Esophagus muscularis mucosa (tissue), 4 donors: ENCODE measurements around the gene MCM5. TPM values are rescaled to one million over a fixed set of nuclear protein-coding genes. Genes with fewer than 3 reads are reported as not detected.
"Not testable (repeated sequence)": the region's sequence is repeated elsewhere in the genome, so short reads cannot be mapped to it uniquely, and the experiment has no call there.

Source experiments
- DNase-seq: peaks from one replicate; pipeline ENCODE4 v3.0.0-alpha.2; 2017; ENCODE audit errors: extremely low spot score
- H3K27ac ChIP-seq, 4 donors: fragments of 200-600 bp; sonication (generic); replicated peaks in 1 of 4; 1 replicate in 3 of 4; 2 replicates in 1 of 4; pipeline ENCODE4 v1.5.1; 2016 to 2019; ENCODE audit warnings: mild to moderate bottlenecking in 1 of 4
- H3K27me3 ChIP-seq, 4 donors: fragments of 200-600 bp; sonication (generic); one replicate each; pipeline versions ENCODE4 v1.5.1 to v1.6.0; 2016 to 2019
- H3K36me3 ChIP-seq, 4 donors: fragments of 200-600 bp; sonication (generic); one replicate each; pipeline ENCODE4 v1.5.1; 2016 to 2019
- H3K4me1 ChIP-seq, 4 donors: fragments of 200-600 bp; sonication (generic); one replicate each; pipeline ENCODE4 v1.5.1; 2016 to 2019
- H3K4me3 ChIP-seq, 4 donors: fragments of 200-600 bp; sonication (generic); 1 replicate in 2 of 4; 2 replicates in 2 of 4; pipeline ENCODE4 v1.5.1; 2016 to 2019; ENCODE audit warnings: mild to moderate bottlenecking in 4 of 4, moderate library complexity in 1 of 4
- H3K9me3 ChIP-seq, 4 donors: fragments of 200-600 bp; sonication (generic); 1 replicate in 3 of 4; 2 replicates in 1 of 4; pipeline ENCODE4 v1.5.1; 2016 to 2019
- CTCF ChIP-seq, 3 experiments: fragments of 200-600 bp in 2 of 3; fragments of 450-650 bp in 1 of 3; sonication (generic) in 2 of 3; IDR thresholded peaks; one replicate each; pipeline ENCODE4 v1.5.1; 2017 to 2019; ENCODE audit warnings: antibody characterized with exemption in 3 of 3, mild to moderate bottlenecking in 2 of 3, moderate library complexity in 1 of 3
- EP300 ChIP-seq: sonication (generic); formaldehyde crosslinking; IDR thresholded peaks from one replicate; pipeline ENCODE4 v1.6.1; 2017; ENCODE audit warnings: antibody characterized with exemption
- POLR2A ChIP-seq: fragments of 450-650 bp; IDR thresholded peaks from one replicate; pipeline ENCODE4 v1.6.1; 2017; ENCODE audit warnings: antibody characterized with exemption, moderate library complexity, mild to moderate bottlenecking, low read depth
- POLR2AphosphoS5 ChIP-seq, 2 donors: sonication (generic); formaldehyde crosslinking; IDR thresholded peaks; one replicate each; pipeline ENCODE4 v1.6.1; 2017; ENCODE audit warnings: antibody characterized with exemption in 2 of 2
- WGBS: methylation state at CpG from one replicate; pipeline ENCODE4 v1.1.5; 2018; 5-methylcytosine and 5-hydroxymethylcytosine counted together
- intact Hi-C: fragments of 100-400 bp; cut with DNase I; formaldehyde crosslinking; loops from one replicate; pipeline ENCODE4 v1.15.1; 2023
- total RNA-seq, 4 donors: library from RNA; depleted of rRNA; stranded (reverse); fragments of >200 nt; gene quantifications; one replicate each; pipeline versions ENCODE4 v1.1.0 to v1.2.1, GENCODE V29; 2016

Gene MCM5
- total RNA-seq, 4 donors from 2014 or later = 9.1 to 22.2 (median 16.4) TPM

GRCh38 chr22:35354068-35354467 is 45.9 kb upstream of the MCM5 start:
- intact Hi-C loops = loop anchor here (5.0 kb wide), 1 partner anchor 268 kb away; no protein-coding TSS in a partner anchor
- WGBS = 79% methylated on average over 4 of the region's 4 CpGs
- Histone ChIP-seq H3K9me3 (no peaks in the 10 kb centered on the region), H3K4me1 (peaks cover 17 to 45% (median 34%) of the 10 kb centered on the region in 4 donors), H3K27me3 (no peaks in the 10 kb centered on the region), H3K4me3 (no peak overlapping the region), H3K36me3 (no peaks in the 10 kb centered on the region), H3K27ac (no peak overlapping the region)
- TF ChIP-seq EP300 = no peak
- TF ChIP-seq POLR2AphosphoS5 (IDR thresholded peaks at IDR 0.05) = no peak
- TF ChIP-seq POLR2A = no peak
- no peak for TF ChIP-seq CTCF (IDR thresholded peaks at IDR 0.05)
- DNase-seq = no peak

GRCh38 chr22:35357883-35358621 is 41.9 kb upstream of the MCM5 start:
- Histone ChIP-seq H3K4me1 (peaks cover 0 to 7% (median 0%) of the 10 kb centered on the region in 4 donors), H3K27ac (no peak overlapping the region), H3K27me3 (peaks cover 0 to 35% (median 10%) of the 10 kb centered on the region in 4 donors), H3K9me3 (no peaks in the 10 kb centered on the region), H3K4me3 (no peak overlapping the region), H3K36me3 (no peaks in the 10 kb centered on the region)
- DNase-seq = no peak
- TF ChIP-seq POLR2A = no peak
- TF ChIP-seq EP300 = no peak
- no peak for TF ChIP-seq POLR2AphosphoS5 (IDR thresholded peaks at IDR 0.05)
- no peak for TF ChIP-seq CTCF (IDR thresholded peaks at IDR 0.05)
- 78% methylated on average over 6 of the region's 6 CpGs for WGBS
- intact Hi-C loops = no loop called here

- H3K27ac ChIP-seq = no peak overlapping the region
- no peak for TF ChIP-seq POLR2AphosphoS5 (IDR thresholded peaks at IDR 0.05)
- TF ChIP-seq POLR2A = no peak
- no peak for TF ChIP-seq CTCF (IDR thresholded peaks at IDR 0.05)
- TF ChIP-seq EP300 = no peak
- H3K4me1 ChIP-seq = peaks cover 0 to 5% (median 0%) of the 10 kb centered on the region in 4 donors
- no peaks in the 10 kb centered on the region for H3K9me3 ChIP-seq
- WGBS = 80% methylated on average over 9 of the region's 9 CpGs
- no peaks in the 10 kb centered on the region for H3K36me3 ChIP-seq
- DNase-seq = no peak
- intact Hi-C loops = no loop called here
- H3K27me3 ChIP-seq = peaks cover 0 to 49% (median 11%) of the 10 kb centered on the region in 4 donors
- no peak overlapping the region for H3K4me3 ChIP-seq
Observed at GRCh38 chr22:35359380-35360065, 40.4 kb upstream of the MCM5 start.

GRCh38 chr22:35361001-35361558 is 38.9 kb upstream of the MCM5 start:
- Histone ChIP-seq H3K4me1 (peaks cover 0 to 4% (median 0%) of the 10 kb centered on the region in 4 donors), H3K36me3 (no peaks in the 10 kb centered on the region), H3K27ac (no peak overlapping the region), H3K4me3 (no peak overlapping the region), H3K9me3 (no peaks in the 10 kb centered on the region), H3K27me3 (peaks cover 0 to 65% (median 11%) of the 10 kb centered on the region in 4 donors)
- no peak for TF ChIP-seq EP300
- 90% methylated on average over 6 of the region's 6 CpGs for WGBS
- intact Hi-C loops = no loop called here
- no peak for DNase-seq

GRCh38 chr22:35363566-35364086 is 36.3 kb upstream of the MCM5 start:
- peaks cover 0 to 76% (median 11%) of the 10 kb centered on the region in 4 donors for H3K27me3 ChIP-seq
- no peaks in the 10 kb centered on the region for H3K4me1 ChIP-seq
- no peaks in the 10 kb centered on the region for H3K9me3 ChIP-seq
- H3K27ac ChIP-seq = no peak overlapping the region
- no peak overlapping the region for H3K4me3 ChIP-seq
- no peak for DNase-seq
- TF ChIP-seq CTCF (IDR thresholded peaks at IDR 0.05) (no peak), POLR2AphosphoS5 (IDR thresholded peaks at IDR 0.05) (no peak), EP300 (no peak), POLR2A (no peak)
- H3K36me3 ChIP-seq = no peaks in the 10 kb centered on the region
- intact Hi-C loops = no loop called here
- 88% methylated on average over 11 of the region's 11 CpGs for WGBS

GRCh38 chr22:35364230-35364629 is 35.7 kb upstream of the MCM5 start:
- H3K4me3 ChIP-seq, DNase-seq, intact Hi-C loops, H3K27ac ChIP-seq, H3K4me1 ChIP-seq, H3K36me3 ChIP-seq, H3K9me3 ChIP-seq: not testable (repeated sequence)
- 68% methylated on average over 7 of the region's 7 CpGs for whole genome bisulfite sequencing
- H3K27me3 ChIP-seq = peaks cover 0 to 76% (median 11%) of the 10 kb centered on the region in 4 donors
